Osteoblast (primary cell): ENCODE data around the gene EED. TPM values are rescaled to one million over a fixed set of nuclear protein-coding genes. Genes with fewer than 3 reads are reported as not detected.

Experiments
- DNase-seq: peaks from one replicate; pipeline ENCODE4 v3.0.0; 2011; ENCODE audit warnings: low spot score, mixed read lengths; ENCODE audit not compliant: insufficient read length; ENCODE audit errors: missing footprints
- H2AFZ ChIP-seq: 2 replicates; pipeline ENCODE4 v1.6.0; 2011; ENCODE audit warnings: mild to moderate bottlenecking, low read length
- H3K27ac ChIP-seq: 2 replicates; pipeline ENCODE4 v1.5.1; 2011; ENCODE audit warnings: mild to moderate bottlenecking, low read depth, low read length, moderate library complexity
- H3K27me3 ChIP-seq: 2 replicates; pipeline ENCODE4 v1.6.0; 2012; ENCODE audit warnings: mild to moderate bottlenecking, control low read depth, inconsistent platforms, low read length, moderate library complexity; ENCODE audit not compliant: insufficient read depth
- H3K36me3 ChIP-seq: 2 replicates; pipeline ENCODE4 v1.5.1; 2011; ENCODE audit warnings: mild to moderate bottlenecking, low read length, control low read depth, moderate library complexity; ENCODE audit not compliant: insufficient read depth
- H3K4me1 ChIP-seq: 2 replicates; pipeline ENCODE4 v1.5.1; 2011; ENCODE audit warnings: mild to moderate bottlenecking, low read length, control low read depth, moderate library complexity; ENCODE audit not compliant: insufficient read depth
- H3K4me2 ChIP-seq: 2 replicates; pipeline ENCODE4 v1.6.0; 2011; ENCODE audit warnings: mild to moderate bottlenecking, low read length; ENCODE audit not compliant: insufficient read depth
- H3K4me3 ChIP-seq: fragments of 200-600 bp; sonication (generic); 3 replicates; pipeline ENCODE4 v1.5.1; 2012; ENCODE audit warnings: mild to moderate bottlenecking, low read length, inconsistent platforms; ENCODE audit not compliant: insufficient read depth
- H3K79me2 ChIP-seq: 2 replicates; pipeline ENCODE4 v1.6.0; 2012; ENCODE audit warnings: mild to moderate bottlenecking, low read length, control low read depth, inconsistent platforms; ENCODE audit not compliant: insufficient read depth
- H3K9me3 ChIP-seq: 2 replicates; pipeline ENCODE4 v1.5.1; 2011; ENCODE audit warnings: low read depth, low read length, control low read depth
- H4K20me1 ChIP-seq: 2 replicates; pipeline ENCODE4 v1.6.0; 2012; ENCODE audit warnings: mild to moderate bottlenecking, low read length, control low read depth; ENCODE audit not compliant: insufficient read depth
- total RNA-seq: library from RNA; depleted of rRNA; stranded (reverse); fragments of >200 nt; gene quantifications from 2 replicates; pipeline ENCODE4 v1.2.3, GENCODE V29; 2012
- TF ChIP-seq, protein P1 (sequence below): IDR thresholded peaks from 2 replicates; pipeline ENCODE4 v1.5.1; 2011; ENCODE audit warnings: mild to moderate bottlenecking, low read depth, low read length, moderate library complexity; ENCODE audit errors: extremely low read depth

Gene EED
- total RNA-seq, 1 donor = 12.3 TPM

DNA sequence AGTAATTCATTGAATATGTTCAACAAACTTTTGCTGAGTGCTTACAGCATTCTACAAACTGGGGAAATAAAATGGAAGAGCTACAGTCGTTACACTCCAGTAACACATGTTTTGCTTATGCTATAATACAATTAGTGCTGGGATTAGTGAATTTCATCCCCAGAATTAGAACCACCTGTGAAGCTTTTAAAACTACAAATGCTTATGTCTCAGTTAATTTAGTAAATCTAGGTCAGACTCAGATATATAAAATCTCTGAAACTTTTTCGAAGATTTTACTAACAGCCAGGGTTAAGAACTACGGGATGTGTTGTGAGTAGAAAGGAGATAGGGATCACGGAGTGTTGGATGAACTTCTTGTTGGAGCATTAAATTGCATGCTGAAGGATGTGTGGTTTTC, 33.7 kb upstream of the EED start:
- H3K36me3 ChIP-seq = no peaks in the 10 kb centered on the region
- no peak overlapping the region for H2AFZ ChIP-seq
- no peaks in the 10 kb centered on the region for H3K79me2 ChIP-seq
- H3K4me2 ChIP-seq = no peak overlapping the region
- no peak overlapping the region for H3K4me3 ChIP-seq
- no peak overlapping the region for H3K27ac ChIP-seq
- H3K9me3 ChIP-seq = no peaks in the 10 kb centered on the region
- no peaks in the 10 kb centered on the region for H4K20me1 ChIP-seq
- no peaks in the 10 kb centered on the region for H3K27me3 ChIP-seq
- TF ChIP-seq, protein P1, sequence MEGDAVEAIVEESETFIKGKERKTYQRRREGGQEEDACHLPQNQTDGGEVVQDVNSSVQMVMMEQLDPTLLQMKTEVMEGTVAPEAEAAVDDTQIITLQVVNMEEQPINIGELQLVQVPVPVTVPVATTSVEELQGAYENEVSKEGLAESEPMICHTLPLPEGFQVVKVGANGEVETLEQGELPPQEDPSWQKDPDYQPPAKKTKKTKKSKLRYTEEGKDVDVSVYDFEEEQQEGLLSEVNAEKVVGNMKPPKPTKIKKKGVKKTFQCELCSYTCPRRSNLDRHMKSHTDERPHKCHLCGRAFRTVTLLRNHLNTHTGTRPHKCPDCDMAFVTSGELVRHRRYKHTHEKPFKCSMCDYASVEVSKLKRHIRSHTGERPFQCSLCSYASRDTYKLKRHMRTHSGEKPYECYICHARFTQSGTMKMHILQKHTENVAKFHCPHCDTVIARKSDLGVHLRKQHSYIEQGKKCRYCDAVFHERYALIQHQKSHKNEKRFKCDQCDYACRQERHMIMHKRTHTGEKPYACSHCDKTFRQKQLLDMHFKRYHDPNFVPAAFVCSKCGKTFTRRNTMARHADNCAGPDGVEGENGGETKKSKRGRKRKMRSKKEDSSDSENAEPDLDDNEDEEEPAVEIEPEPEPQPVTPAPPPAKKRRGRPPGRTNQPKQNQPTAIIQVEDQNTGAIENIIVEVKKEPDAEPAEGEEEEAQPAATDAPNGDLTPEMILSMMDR = no peak
- DNase-seq = no peak
- H3K4me1 ChIP-seq = no peaks in the 10 kb centered on the region

DNA sequence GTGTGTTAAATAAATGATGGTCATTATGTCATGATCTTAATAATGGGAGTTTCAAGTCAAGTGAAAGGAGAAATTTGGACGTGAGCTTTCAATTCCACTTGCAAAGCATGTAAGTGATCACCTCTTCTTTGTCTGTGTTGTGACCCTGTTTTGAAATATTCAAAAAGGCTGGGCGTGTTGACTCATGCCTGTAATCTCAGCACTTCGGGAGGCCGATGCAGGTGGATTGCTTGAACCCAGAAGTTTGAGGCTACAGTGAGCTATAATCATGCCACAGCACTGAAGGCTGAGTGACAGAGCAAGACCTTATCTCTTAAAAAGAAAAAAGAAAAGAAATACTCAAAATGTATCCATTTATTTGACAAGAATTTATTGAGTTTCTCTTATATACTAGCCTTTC, 32.9 kb upstream of the EED start:
- H3K27ac ChIP-seq = no peak overlapping the region
- no peaks in the 10 kb centered on the region for H3K4me1 ChIP-seq
- no peaks in the 10 kb centered on the region for H4K20me1 ChIP-seq
- H3K27me3 ChIP-seq = no peaks in the 10 kb centered on the region
- no peak overlapping the region for H2AFZ ChIP-seq
- H3K9me3 ChIP-seq = no peaks in the 10 kb centered on the region
- DNase-seq = no peak
- no peak overlapping the region for H3K4me2 ChIP-seq
- H3K36me3 ChIP-seq = no peaks in the 10 kb centered on the region
- H3K4me3 ChIP-seq = no peak overlapping the region
- TF ChIP-seq, protein P1 = no peak
- no peaks in the 10 kb centered on the region for H3K79me2 ChIP-seq

DNA sequence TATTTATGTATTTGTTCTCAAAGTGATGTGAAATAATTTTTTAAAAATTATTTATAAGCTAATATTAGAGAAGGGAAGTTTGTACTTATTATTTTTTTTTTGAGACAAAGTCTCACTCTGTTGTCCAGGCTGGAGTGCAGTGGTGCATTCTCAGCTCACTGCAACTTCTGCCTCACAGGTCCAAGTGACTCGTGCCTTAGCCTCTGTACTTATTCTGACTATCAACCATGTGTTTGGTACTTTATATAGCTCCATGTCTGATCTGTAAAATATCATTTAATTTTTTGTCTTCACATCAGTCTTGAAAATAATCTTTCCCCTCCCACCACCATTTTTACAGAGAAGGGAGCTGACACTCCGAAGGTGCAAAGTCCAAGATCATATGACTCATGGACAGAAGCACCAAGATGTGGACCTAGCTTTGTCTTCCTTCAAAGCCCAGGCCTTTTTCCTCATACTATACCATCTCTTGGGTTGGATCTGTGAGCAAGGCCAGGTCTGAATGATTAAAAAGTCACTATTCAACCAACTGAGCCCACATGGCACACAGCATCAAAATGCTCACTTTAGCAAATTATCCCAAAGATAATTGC, 32.4 kb upstream of the EED start:
- H3K4me1 ChIP-seq = no peaks in the 10 kb centered on the region
- H3K27ac ChIP-seq = no peak overlapping the region
- H3K4me2 ChIP-seq = no peak overlapping the region
- no peaks in the 10 kb centered on the region for H3K79me2 ChIP-seq
- no peaks in the 10 kb centered on the region for H4K20me1 ChIP-seq
- no peak overlapping the region for H2AFZ ChIP-seq
- DNase-seq = no peak
- H3K36me3 ChIP-seq = no peaks in the 10 kb centered on the region
- no peak overlapping the region for H3K4me3 ChIP-seq
- TF ChIP-seq, protein P1 = no peak
- no peaks in the 10 kb centered on the region for H3K9me3 ChIP-seq
- H3K27me3 ChIP-seq = no peaks in the 10 kb centered on the region

DNA sequence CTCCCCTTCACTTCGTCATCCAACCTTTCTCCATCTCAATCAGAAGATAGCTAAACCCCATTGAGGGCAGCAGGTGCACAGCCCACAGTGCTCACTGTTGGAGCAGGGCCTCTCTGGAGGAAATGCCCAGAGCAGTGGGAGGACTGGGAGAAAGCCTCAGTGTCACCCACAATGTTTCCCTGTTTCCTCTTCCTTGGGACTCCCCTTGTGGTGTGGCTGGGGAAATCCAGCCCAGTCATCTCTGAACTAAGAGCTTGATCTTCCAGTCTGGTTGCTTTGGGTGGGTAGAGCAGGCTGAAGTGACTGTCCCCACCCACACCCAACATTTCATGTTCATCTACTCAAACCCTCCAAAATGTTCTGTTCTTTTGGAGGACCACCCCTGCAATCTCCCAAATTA, 29.8 kb upstream of the EED start:
- Histone ChIP-seq H3K9me3 (no peaks in the 10 kb centered on the region), H3K79me2 (no peaks in the 10 kb centered on the region), H3K27me3 (no peaks in the 10 kb centered on the region), H2AFZ (no peak overlapping the region), H3K27ac (no peak overlapping the region), H3K4me1 (peaks cover 8% of the 10 kb centered on the region), H4K20me1 (no peaks in the 10 kb centered on the region), H3K4me2 (no peak overlapping the region), H3K4me3 (no peak overlapping the region), H3K36me3 (no peaks in the 10 kb centered on the region)
- no peak for DNase-seq
- TF ChIP-seq, protein P1 = peak; percentile 30
